ENCODE measurements around the gene ZNF563. TPM values are rescaled to one million over a fixed set of nuclear protein-coding genes. Genes with fewer than 3 reads are reported as not detected.
"Not testable (repeated sequence)": the region's sequence is repeated elsewhere in the genome, so short reads cannot be mapped to it uniquely, and the experiment has no call there.

ZNF563 gene
- polyA plus RNA-seq, 2 of the 4 experiments (the other 2 are of a cell fraction): not detected

GRCh38 chr19:12365236-12366162 is 32.1 kb upstream of the ZNF563 start, which contains the start of gene ZNF442:
ZNF442 (minus strand) TSS chr19:12365683; CDS start chr19:12363631, 2,052 bp downstream.
- CTCF ChIA-PET: no interaction called here
- DNase-seq (ENCODE audit: low read depth in 1 of 2, low spot score in 1 of 2) (no peak), FAIRE-seq (no peak), ATAC-seq (no peak)
- Histone ChIP-seq H3K4me2 (no peak within 1 kb of the TSS), H3K9me3 (no peaks in the 10 kb centered on the region; the same call in 2 of the 3 replicates), H3K4me1 (no peaks in the 10 kb centered on the region), H3K4me3 (no peak within 1 kb of the TSS), H3K27ac (no peak within 1 kb of the TSS)
- 8% methylated on average over 12 of the region's 51 CpGs for WGBS (ENCODE audit: missing lambda C conversion rate)
- TF ChIP-seq GATA3 (IDR thresholded peaks at IDR 0.05; ENCODE audit: borderline replicate concordance) (no peak), CHD4 (IDR thresholded peaks at IDR 0.05; ENCODE audit: borderline replicate concordance) (no peak), HOXB13 (CRISPR knock-in tag; IDR thresholded peaks at IDR 0.05; ENCODE audit: low read depth) (no peak), USF2 (IDR thresholded peaks at IDR 0.05) (no peak), RNF2 (IDR thresholded peaks at IDR 0.05; ENCODE audit: borderline replicate concordance, low read depth) (no peak), ATOH8 (CRISPR knock-in tag; IDR thresholded peaks at IDR 0.05; ENCODE audit: low read depth) (no peak), RAD21 (conservative IDR thresholded peaks at IDR 0.05 in 1 of 2, IDR thresholded peaks at IDR 0.05 in 1 of 2) (no peak), BHLHE40 (IDR thresholded peaks at IDR 0.05; ENCODE audit: low read depth, low read length) (no peak), ELK1 (IDR thresholded peaks at IDR 0.05; ENCODE audit: low read depth, low read length) (no peak)
- POLR2A ChIA-PET: no interaction called here

- H3K4me3 ChIP-seq: no peak overlapping the region
- FAIRE-seq (no peak), ATAC-seq (no peak), DNase-seq (ENCODE audit: low read depth in 1 of 2, low spot score in 1 of 2) (no peak)
- no peak overlapping the region for H3K27ac ChIP-seq
- TF ChIP-seq RARB (CRISPR knock-in tag; IDR thresholded peaks at IDR 0.05): no peak
- TF ChIP-seq KDM5A (IDR thresholded peaks at IDR 0.05): no peak
- no peak for TF ChIP-seq PBX3 (IDR thresholded peaks at IDR 0.05)
- TF ChIP-seq FOSL2 (IDR thresholded peaks at IDR 0.05): no peak
- TF ChIP-seq FOSL2 (CRISPR knock-in tag; IDR thresholded peaks at IDR 0.05): no peak
- no peaks in the 10 kb centered on the region; the same call in 2 of the 3 replicates for H3K9me3 ChIP-seq
- WGBS (ENCODE audit: missing lambda C conversion rate): 46% methylated on average over 21 of the region's 28 CpGs
- no peak overlapping the region for H3K4me2 ChIP-seq
- H3K4me1 ChIP-seq: no peaks in the 10 kb centered on the region
- CTCF ChIA-PET: no interaction called here
- POLR2A ChIA-PET: no interaction called here
These were observed 31.2 kb upstream of the ZNF563 start for GRCh38 chr19:12364391-12365235.

GRCh38 chr19:12362236-12362635 is 28.8 kb upstream of the ZNF563 start:
- DNase-seq (ENCODE audit: low read depth in 1 of 2, low spot score in 1 of 2): not testable (repeated sequence)

More at GRCh38 chr19:12362236-12362635, 28.8 kb upstream of the ZNF563 start:
- H3K27ac ChIP-seq, H3K9me3 ChIP-seq, ATAC-seq, H3K4me1 ChIP-seq, FAIRE-seq, CTCF ChIA-PET, H3K4me3 ChIP-seq, H3K4me2 ChIP-seq, POLR2A ChIA-PET: not testable (repeated sequence)
- WGBS (ENCODE audit: missing lambda C conversion rate): no CpG with 5 or more reads among the region's 30 CpGs

Measured in A549 (cell line).